GM18499 (cell line): ENCODE measurements around the gene SMG7.
"Not testable (repeated sequence)": the region's sequence is repeated elsewhere in the genome, so short reads cannot be mapped to it uniquely, and the experiment has no call there.

Source experiments
- ATAC-seq: cut with Tn5 transposase; IDR thresholded peaks from one replicate; pipeline ENCODE4 v1.9.1; 2021; ENCODE audit warnings: moderate number of reproducible peaks; ENCODE audit not compliant: insufficient read depth, unreplicated experiment

SMG7 gene

GRCh38 chr1:183472488-183473216 is at the start of gene SMG7:
Gene SMG7, plus strand, starts transcription at chr1:183472499. Its CDS starts 122 bp downstream, at chr1:183472621.
- no peak for ATAC-seq

GRCh38 chr1:183423541-183423940 is 48.8 kb upstream of the SMG7 start:
- ATAC-seq, result no peak

GRCh38 chr1:183424691-183425090 is 47.6 kb upstream of the SMG7 start:
- no peak for ATAC-seq

- not testable (repeated sequence) for ATAC-seq
Observed at GRCh38 chr1:183427591-183427990, 44.7 kb upstream of the SMG7 start.

GRCh38 chr1:183431840-183432547 is 40.3 kb upstream of the SMG7 start:
- no peak for ATAC-seq

- ATAC-seq, result no peak
Observed at GRCh38 chr1:183432548-183432875, 39.8 kb upstream of the SMG7 start.

GRCh38 chr1:183433703-183434102 is 38.6 kb upstream of the SMG7 start:
- ATAC-seq, result no peak

GRCh38 chr1:183435497-183435896 is 36.8 kb upstream of the SMG7 start:
- no peak for ATAC-seq

GRCh38 chr1:183438060-183438459 is 34.2 kb upstream of the SMG7 start:
- ATAC-seq, result no peak

- no peak for ATAC-seq
Observed at GRCh38 chr1:183443011-183443410, 29.3 kb upstream of the SMG7 start.

GRCh38 chr1:183443466-183443865 is 28.8 kb upstream of the SMG7 start:
- no peak for ATAC-seq

- ATAC-seq, result no peak
Observed at GRCh38 chr1:183444243-183444642, 28.1 kb upstream of the SMG7 start.

- no peak for ATAC-seq
Observed at GRCh38 chr1:183449223-183449770, 23.0 kb upstream of the SMG7 start.

- ATAC-seq, result no peak
Observed at GRCh38 chr1:183450093-183450492, 22.2 kb upstream of the SMG7 start.

- no peak for ATAC-seq
Observed at GRCh38 chr1:183454377-183454776, 17.9 kb upstream of the SMG7 start.

GRCh38 chr1:183456826-183457225 is 15.5 kb upstream of the SMG7 start:
- no peak for ATAC-seq

- no peak for ATAC-seq
Observed at GRCh38 chr1:183457449-183457848, 14.8 kb upstream of the SMG7 start.

- ATAC-seq, result no peak
Observed at GRCh38 chr1:183460596-183460995, 11.7 kb upstream of the SMG7 start.

GRCh38 chr1:183461350-183461749 is 10.9 kb upstream of the SMG7 start:
- ATAC-seq, result no peak

GRCh38 chr1:183463566-183463965 is 8.7 kb upstream of the SMG7 start:
- no peak for ATAC-seq

GRCh38 chr1:183466781-183467180 is 5.5 kb upstream of the SMG7 start:
- no peak for ATAC-seq

- no peak for ATAC-seq
Observed at GRCh38 chr1:183467687-183468086, 4.6 kb upstream of the SMG7 start.
